Vagina (tissue), 2 donors: Measurements from ENCODE around the gene PEA15.

Experiments
- POLR2A ChIP-seq, 2 donors: fragments of 450-650 bp; IDR thresholded peaks; one replicate each; pipeline ENCODE4 v1.6.1; 2017; ENCODE audit warnings: antibody characterized with exemption in 2 of 2, mild to moderate bottlenecking in 2 of 2, moderate library complexity in 2 of 2
- TF ChIP-seq, protein P1 (sequence below), 3 experiments: fragments of 450-650 bp in 2 of 3; fragments of 200-600 bp in 1 of 3; sonication (generic) in 1 of 3; IDR thresholded peaks; one replicate each; pipeline ENCODE4 v1.5.1; 2017 to 2019; ENCODE audit warnings: antibody characterized with exemption in 3 of 3, mild to moderate bottlenecking in 2 of 3, moderate library complexity in 2 of 3

DNA sequence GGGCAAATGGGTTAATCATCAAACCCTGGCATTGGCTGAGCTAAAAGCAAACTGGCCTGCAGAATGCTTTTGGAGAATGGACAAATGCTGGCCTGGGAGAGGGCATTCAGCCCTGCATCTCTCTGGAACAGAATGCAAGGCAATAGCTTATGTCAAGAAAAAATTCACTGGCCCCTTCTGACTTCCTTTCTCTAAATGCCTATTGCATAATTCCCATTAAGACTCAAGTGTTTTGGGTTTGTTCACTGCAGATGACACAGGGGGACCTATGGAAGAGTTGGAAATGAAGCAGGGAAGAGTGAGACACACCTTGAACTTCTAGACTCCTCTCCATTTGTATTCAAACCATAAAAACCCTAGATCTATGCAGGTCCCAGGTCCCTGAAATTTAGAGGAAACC lies 15.9 kb downstream of the PEA15 start:
- TF ChIP-seq POLR2A (IDR thresholded peaks at IDR 0.05) = no peak
- TF ChIP-seq, protein P1, sequence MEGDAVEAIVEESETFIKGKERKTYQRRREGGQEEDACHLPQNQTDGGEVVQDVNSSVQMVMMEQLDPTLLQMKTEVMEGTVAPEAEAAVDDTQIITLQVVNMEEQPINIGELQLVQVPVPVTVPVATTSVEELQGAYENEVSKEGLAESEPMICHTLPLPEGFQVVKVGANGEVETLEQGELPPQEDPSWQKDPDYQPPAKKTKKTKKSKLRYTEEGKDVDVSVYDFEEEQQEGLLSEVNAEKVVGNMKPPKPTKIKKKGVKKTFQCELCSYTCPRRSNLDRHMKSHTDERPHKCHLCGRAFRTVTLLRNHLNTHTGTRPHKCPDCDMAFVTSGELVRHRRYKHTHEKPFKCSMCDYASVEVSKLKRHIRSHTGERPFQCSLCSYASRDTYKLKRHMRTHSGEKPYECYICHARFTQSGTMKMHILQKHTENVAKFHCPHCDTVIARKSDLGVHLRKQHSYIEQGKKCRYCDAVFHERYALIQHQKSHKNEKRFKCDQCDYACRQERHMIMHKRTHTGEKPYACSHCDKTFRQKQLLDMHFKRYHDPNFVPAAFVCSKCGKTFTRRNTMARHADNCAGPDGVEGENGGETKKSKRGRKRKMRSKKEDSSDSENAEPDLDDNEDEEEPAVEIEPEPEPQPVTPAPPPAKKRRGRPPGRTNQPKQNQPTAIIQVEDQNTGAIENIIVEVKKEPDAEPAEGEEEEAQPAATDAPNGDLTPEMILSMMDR (IDR thresholded peaks at IDR 0.05) = no peak
